ENCODE data around the gene PDLIM1.

The PDLIM1 gene

GRCh38 chr10:95287281-95287680 is 3.5 kb downstream of the PDLIM1 start:
- DNase-seq, result no peak

- DNase-seq, result no peak
Measured at GRCh38 chr10:95286707-95287106, 4.1 kb downstream of the PDLIM1 start.

GRCh38 chr10:95285556-95285955 is 5.2 kb downstream of the PDLIM1 start:
- no peak for DNase-seq

GRCh38 chr10:95284807-95285206 is 6.0 kb downstream of the PDLIM1 start:
- no peak for DNase-seq

- DNase-seq, result no peak
Measured at GRCh38 chr10:95282107-95282506, 8.7 kb downstream of the PDLIM1 start.

- DNase-seq, result no peak
Measured at GRCh38 chr10:95281206-95281605, 9.6 kb downstream of the PDLIM1 start.

- no peak for DNase-seq
Measured at GRCh38 chr10:95280637-95281036, 10.2 kb downstream of the PDLIM1 start.

GRCh38 chr10:95279042-95279820 is 11.6 kb downstream of the PDLIM1 start:
- DNase-seq, result no peak

- no peak for DNase-seq
Measured at GRCh38 chr10:95278061-95278988, 12.5 kb downstream of the PDLIM1 start.

- DNase-seq, result no peak
Measured at GRCh38 chr10:95277614-95278013, 13.2 kb downstream of the PDLIM1 start.

GRCh38 chr10:95277201-95277570 is 13.6 kb downstream of the PDLIM1 start:
- no peak for DNase-seq

- no peak for DNase-seq
Measured at GRCh38 chr10:95276367-95277200, 14.2 kb downstream of the PDLIM1 start.

GRCh38 chr10:95275726-95276366 is 15.0 kb downstream of the PDLIM1 start:
- DNase-seq, result no peak

GRCh38 chr10:95273393-95274312 is 17.1 kb downstream of the PDLIM1 start:
- DNase-seq, result no peak

GRCh38 chr10:95268438-95268837 is 22.4 kb downstream of the PDLIM1 start:
- no peak for DNase-seq

- no peak for DNase-seq
Measured at GRCh38 chr10:95267251-95267650, 23.6 kb downstream of the PDLIM1 start.

GRCh38 chr10:95266674-95267095 is 24.1 kb downstream of the PDLIM1 start:
- no peak for DNase-seq

GRCh38 chr10:95265572-95265971 is 25.2 kb downstream of the PDLIM1 start:
- DNase-seq, result no peak

- DNase-seq, result no peak
Measured at GRCh38 chr10:95264227-95265051, 26.4 kb downstream of the PDLIM1 start.

- DNase-seq, result no peak
Measured at GRCh38 chr10:95263864-95264226, 27.0 kb downstream of the PDLIM1 start.
